NK-92 (cell line): Measurements from ENCODE around the gene RAC2.

ENCODE experiments used
- DNase-seq: peaks from one replicate; lab custom pipeline; 2025; ENCODE audit not compliant: unreplicated experiment; lab: John Stamatoyannopoulos, UW

The RAC2 gene

GRCh38 chr22:37275622-37276021, 31.6 kb upstream of the RAC2 start:
- no peak for DNase-seq

DNA sequence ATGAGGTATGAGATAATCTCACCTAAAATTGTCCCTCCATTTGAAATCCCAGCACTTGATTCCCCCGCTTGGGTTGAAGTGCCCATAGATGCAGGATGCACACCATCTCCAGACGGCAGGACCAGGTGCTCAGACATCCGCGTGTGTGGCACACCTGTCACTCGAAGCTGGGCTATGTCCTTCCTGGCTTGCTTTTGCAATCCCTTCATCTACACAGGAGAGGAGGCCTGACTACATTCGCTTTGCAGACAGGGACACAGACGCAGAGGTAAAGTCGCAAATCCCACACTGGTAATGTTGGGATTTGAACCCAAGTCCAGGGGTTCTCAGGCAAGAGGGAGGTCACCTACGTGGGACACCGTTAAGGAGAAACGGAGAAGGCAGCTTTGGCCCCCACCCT, 31.1 kb upstream of the RAC2 start:
- no peak for DNase-seq

- DNase-seq: no peak
These were observed 30.4 kb upstream of the RAC2 start for GRCh38 chr22:37274380-37274862.

- no peak for DNase-seq
These were observed 29.8 kb upstream of the RAC2 start for GRCh38 chr22:37273846-37274225.

DNA sequence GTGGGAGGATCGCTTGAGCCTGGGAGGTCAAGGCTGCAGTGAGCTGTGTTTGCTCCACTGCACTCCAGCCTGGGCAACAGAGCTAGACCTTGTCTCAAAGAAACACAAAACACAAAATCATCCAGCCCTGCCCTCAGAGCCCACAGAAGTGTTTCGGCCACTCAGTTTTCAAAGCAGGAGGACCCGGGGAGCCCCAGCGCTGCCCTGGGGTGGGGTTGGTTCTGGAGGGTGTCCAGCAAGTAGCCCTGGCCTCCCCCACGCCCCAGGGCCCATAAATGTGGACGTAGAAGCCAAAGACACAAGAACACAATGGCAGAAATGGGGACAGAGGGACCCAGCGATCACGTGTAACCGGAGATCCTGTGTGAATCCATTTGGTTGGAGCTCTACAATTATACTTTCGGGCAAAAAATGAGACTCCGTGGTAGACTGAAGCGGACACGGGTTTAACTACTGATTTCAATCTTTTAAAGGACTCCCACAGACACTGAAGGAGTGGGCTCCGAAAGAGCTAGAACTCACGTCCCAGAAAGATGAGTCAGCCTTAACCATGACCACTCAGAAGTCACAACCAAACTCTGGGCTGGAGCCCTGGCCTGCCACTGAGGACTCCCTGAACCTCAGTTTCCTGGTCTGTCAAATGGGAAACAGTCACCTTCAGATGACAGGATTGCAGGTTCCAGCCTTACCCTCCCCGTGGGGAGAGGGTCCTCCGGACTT, 29.2 kb upstream of the RAC2 start:
- no peak for DNase-seq

DNA sequence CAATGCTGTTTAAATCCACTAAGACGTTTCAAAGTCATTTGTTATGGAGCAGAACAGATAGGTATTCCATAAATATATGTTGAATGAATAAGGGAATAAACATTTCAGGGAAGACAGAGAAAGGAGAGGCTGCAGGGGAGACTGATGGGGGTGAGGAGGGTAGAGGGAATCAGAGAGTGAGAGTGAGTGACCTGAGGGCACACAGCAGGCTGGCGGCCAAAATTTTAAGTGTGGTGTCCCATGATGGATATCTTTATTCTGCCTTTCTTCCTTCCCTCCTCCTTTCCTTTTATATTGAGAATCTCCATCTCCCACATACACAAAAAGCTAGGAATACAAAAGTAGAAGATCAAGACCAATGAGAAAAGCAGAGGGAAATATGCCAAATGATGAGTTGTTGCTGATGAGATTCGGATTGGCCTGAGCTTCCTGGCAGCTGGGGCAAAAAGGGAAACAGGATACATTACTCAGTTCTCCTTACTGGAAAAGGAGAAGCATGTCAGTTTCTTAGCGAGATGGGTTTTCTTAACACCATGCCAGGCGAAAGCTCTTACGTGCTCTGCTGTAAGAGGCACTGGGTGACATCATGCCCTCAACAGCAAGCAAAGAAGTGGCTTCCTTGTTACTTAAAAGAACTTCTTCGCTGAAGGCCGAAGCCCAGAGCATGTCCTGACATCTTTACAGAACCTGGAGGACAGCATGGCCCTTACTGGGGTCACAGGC, 27.0 kb upstream of the RAC2 start:
- DNase-seq: no peak

- no peak for DNase-seq
These were observed 26.0 kb upstream of the RAC2 start for GRCh38 chr22:37269936-37270678.

DNA sequence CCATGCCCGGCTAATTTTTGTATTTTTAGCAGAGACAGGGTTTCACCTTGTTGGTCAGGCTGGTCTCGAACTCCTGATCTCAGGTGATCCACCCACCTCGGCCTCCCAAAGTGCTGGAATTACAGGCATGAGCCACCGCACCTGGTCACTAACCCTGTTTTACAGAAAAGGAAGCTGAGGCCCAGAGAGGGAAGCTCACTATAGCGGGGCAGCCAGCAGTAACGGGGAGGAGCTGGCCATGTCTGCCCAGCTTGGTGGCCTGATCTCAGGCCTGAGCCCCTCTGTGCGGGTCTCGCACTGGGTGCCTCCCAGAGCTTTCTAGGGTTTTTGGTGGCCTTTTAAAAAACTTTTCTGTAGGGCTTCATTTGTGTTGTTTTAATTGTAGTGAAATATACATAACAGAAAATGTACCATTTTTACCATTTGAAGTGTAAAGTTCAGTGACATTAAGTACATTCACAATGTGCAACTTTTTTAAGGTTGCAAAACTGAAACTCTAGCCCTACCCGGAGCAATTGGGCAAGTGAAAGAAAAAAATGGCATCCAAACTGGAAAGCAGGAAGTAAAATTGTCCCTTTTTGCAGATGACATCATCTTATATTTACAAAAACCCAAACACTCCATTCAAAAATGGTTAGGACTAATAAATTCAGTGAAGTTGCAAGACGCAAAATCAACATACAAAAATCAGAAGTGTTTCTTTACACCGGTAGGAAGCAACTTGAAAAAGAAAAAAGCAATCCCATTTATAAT, 23.8 kb upstream of the RAC2 start:
- DNase-seq: no peak

DNA sequence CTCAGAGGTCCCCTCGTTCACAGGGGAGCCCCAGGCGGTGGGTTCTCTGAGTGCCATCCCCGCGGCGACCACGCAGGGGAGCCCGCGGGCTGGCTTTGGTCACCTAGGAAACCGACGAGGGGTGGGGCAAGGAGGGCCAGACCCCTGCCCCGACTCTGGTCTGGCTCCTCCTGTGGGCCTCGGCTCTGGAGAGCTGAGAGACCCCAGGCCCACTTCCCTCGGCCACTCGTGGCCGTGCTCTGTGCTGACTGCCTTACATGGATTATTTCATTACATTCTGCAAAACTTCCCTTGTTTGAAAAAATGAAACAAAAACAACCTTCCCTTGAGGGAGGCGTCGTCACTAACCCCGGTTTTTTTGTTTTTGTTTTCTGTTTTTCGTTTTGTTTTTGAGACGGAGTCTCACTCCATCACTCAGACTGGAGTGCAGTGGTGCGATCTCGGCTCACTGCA, 23.1 kb upstream of the RAC2 start:
- no peak for DNase-seq

GRCh38 chr22:37266581-37267134, 22.6 kb upstream of the RAC2 start:
- DNase-seq: no peak

GRCh38 chr22:37263966-37264887, 20.2 kb upstream of the RAC2 start:
- no peak for DNase-seq

GRCh38 chr22:37262346-37262745, 18.3 kb upstream of the RAC2 start:
- no peak for DNase-seq

DNA sequence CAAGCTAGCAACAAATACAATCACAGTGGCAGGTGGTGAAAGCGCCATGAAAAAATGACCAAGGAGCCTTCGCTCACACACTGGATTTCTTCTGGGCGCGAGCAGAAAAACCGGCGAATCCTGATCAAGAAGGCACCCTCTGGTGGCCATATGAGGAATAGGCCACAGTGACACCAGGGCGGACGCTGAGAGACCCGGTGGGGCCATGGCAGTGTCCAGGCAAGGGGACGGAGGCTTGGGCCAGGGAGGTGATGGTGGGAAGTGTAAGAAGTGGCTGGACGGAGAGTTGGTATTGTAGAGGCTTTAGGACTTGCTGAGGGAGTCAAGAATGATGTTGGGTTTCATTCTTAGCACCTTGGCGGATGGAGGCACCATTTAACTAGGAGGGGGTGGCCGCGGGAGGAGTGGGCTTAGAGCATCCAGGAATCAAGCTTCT, 16.9 kb upstream of the RAC2 start:
- no peak for DNase-seq

- no peak for DNase-seq
These were observed 16.2 kb upstream of the RAC2 start for GRCh38 chr22:37260155-37260795.

GRCh38 chr22:37259540-37260029, 15.5 kb upstream of the RAC2 start:
- no peak for DNase-seq

DNA sequence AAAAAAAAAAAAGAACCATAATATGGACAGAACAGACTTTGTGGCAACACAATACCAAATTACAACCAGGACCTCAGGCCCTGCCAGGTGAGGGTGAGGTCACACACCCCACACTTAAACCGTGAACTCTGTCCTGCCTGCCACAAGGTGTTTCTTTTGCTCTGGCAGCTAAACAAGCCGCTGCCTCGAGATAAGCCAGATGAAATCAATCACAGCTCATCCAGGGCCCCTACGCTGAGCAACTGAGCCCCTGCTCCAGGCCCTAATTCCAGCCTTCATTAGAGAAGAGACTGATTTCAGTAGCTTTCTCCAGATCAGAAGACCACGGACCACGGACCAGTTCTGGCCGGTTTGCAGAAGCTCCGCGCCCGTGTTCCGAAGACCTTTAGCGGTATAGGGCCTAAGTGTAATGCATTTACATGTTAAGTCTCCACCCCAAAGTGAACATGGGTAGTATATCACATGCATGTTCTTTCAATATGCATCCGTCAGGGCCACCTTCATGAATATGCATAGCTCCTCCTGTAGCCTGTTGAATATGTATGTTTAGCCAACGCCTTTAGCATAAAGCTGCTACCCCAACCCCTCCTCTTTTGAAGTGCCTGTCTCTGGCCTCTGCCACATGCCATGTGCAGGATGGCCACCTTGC, 14.8 kb upstream of the RAC2 start:
- no peak for DNase-seq

GRCh38 chr22:37258005-37258752, 14.1 kb upstream of the RAC2 start:
- no peak for DNase-seq
